Measurements from ENCODE around the gene SBF2.

DNA sequence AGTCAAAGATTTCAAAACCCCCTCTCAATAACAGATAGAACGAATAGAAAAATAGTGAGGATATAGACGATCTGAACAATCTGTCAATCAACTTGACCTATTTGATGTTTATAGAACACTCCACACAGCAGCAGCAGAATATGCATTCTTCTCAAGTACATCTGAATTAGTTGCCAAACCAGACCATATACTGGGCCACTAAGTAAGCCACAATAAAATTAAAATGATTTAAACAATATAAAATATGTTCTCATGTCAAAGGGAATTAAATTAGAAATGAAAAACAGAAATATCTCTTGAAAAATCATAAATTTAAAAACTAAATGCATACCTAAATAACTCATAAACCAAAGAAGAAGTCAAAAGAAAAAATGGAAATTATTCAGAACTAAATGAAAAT, 229.2 kb downstream of the SBF2 start:
- TF ChIP-seq, protein P1, sequence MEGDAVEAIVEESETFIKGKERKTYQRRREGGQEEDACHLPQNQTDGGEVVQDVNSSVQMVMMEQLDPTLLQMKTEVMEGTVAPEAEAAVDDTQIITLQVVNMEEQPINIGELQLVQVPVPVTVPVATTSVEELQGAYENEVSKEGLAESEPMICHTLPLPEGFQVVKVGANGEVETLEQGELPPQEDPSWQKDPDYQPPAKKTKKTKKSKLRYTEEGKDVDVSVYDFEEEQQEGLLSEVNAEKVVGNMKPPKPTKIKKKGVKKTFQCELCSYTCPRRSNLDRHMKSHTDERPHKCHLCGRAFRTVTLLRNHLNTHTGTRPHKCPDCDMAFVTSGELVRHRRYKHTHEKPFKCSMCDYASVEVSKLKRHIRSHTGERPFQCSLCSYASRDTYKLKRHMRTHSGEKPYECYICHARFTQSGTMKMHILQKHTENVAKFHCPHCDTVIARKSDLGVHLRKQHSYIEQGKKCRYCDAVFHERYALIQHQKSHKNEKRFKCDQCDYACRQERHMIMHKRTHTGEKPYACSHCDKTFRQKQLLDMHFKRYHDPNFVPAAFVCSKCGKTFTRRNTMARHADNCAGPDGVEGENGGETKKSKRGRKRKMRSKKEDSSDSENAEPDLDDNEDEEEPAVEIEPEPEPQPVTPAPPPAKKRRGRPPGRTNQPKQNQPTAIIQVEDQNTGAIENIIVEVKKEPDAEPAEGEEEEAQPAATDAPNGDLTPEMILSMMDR (IDR thresholded peaks at IDR 0.05; ENCODE audit: low read depth, low read length): no peak
- no peak for TF ChIP-seq EZH2phosphoT487 (IDR thresholded peaks at IDR 0.05; ENCODE audit: low read depth)
